BJ (cell line): ENCODE results near the gene TMEM150B. TPM values are rescaled to one million over a fixed set of nuclear protein-coding genes. Genes with fewer than 3 reads are reported as not detected.

Experiments used
- CTCF ChIA-PET: fragments of 350-600 bp; formaldehyde crosslinking; extraction: SDS; loops from one replicate; lab custom pipeline; 2021; ENCODE audit warnings: antibody characterized with exemption, inconsistent platforms; lab: Yijun Ruan, JAX
- POLR2A ChIA-PET: fragments of 300-600 bp; sonication (Branson Sonifier 250); formaldehyde crosslinking; extraction: SDS; loops from one replicate; lab custom pipeline; 2021; ENCODE audit warnings: antibody characterized with exemption; lab: Charles Lee
- DNase-seq: peaks from one replicate; pipeline ENCODE4 v3.0.0-alpha.2; 2011; ENCODE audit warnings: low read depth
- H3K27me3 ChIP-seq: 2 replicates; pipeline ENCODE4 v1.6.0; 2011; ENCODE audit warnings: low read length; ENCODE audit not compliant: control insufficient read depth, insufficient read depth
- H3K36me3 ChIP-seq: 2 replicates; pipeline ENCODE4 v1.5.1; 2011; ENCODE audit warnings: low read length; ENCODE audit not compliant: control insufficient read depth, insufficient read depth
- H3K4me3 ChIP-seq: 2 replicates; pipeline ENCODE4 v1.5.1; 2011; ENCODE audit warnings: low read depth, mild to moderate bottlenecking, control low read depth, low read length
- polyA plus RNA-seq: library from polyadenylated mRNA; depleted of rRNA; stranded (reverse); fragments of >200 nt; gene quantifications from 2 replicates; pipeline ENCODE4 v1.2.3, GENCODE V29; 2011
- TF ChIP-seq, protein P1 (sequence below): IDR thresholded peaks from 2 replicates; pipeline ENCODE4 v1.5.1; 2011; ENCODE audit warnings: low read depth, mild to moderate bottlenecking, control low read depth, inconsistent platforms, low read length, moderate library complexity; ENCODE audit not compliant: insufficient read depth

The TMEM150B gene
- polyA plus RNA-seq, 1 experiment = not detected

DNA sequence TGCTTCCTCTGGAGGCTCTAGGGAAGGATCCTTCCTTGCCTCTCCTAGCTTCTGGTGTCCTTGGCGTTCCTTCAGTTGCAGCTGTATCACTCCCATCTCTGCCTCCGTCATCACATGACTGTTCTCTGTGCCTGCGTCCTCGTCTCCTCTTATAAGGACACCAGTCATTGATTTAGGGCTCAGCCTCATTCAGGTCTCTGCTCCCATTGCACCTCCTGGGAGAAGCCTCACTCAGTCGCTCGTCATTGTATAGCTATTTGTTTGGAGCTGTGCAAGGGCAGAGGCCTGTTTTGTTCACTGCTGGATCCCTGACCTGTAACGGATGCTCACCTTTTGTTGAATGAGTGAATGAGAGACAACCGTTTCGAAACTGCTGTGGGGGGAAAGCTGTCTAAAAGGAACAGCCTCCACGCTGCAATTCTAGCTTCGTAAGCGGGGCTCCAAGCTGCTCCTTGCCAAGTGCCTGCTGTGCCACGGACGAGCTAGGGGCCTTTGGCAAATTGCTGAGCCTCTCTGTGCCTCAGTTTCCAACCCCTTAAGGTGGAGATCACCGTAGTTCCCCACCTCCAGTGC is 24.2 kb downstream of the TMEM150B start:
- Histone ChIP-seq H3K4me3 (no peak overlapping the region), H3K27me3 (no peaks in the 10 kb centered on the region), H3K36me3 (peaks cover 25% of the 10 kb centered on the region)
- ChIA-PET CTCF (interaction anchor here (0.6 to 3.9 kb wide), 26 partner anchors 9 to 356 kb away, joined by 3 to 53 read pairs (median 7); partner anchors contain the start of genes KMT5C, TMEM190 and TMEM238), POLR2A (no interaction called here)
- TF ChIP-seq, protein P1, sequence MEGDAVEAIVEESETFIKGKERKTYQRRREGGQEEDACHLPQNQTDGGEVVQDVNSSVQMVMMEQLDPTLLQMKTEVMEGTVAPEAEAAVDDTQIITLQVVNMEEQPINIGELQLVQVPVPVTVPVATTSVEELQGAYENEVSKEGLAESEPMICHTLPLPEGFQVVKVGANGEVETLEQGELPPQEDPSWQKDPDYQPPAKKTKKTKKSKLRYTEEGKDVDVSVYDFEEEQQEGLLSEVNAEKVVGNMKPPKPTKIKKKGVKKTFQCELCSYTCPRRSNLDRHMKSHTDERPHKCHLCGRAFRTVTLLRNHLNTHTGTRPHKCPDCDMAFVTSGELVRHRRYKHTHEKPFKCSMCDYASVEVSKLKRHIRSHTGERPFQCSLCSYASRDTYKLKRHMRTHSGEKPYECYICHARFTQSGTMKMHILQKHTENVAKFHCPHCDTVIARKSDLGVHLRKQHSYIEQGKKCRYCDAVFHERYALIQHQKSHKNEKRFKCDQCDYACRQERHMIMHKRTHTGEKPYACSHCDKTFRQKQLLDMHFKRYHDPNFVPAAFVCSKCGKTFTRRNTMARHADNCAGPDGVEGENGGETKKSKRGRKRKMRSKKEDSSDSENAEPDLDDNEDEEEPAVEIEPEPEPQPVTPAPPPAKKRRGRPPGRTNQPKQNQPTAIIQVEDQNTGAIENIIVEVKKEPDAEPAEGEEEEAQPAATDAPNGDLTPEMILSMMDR = no peak
- no peak for DNase-seq

DNA sequence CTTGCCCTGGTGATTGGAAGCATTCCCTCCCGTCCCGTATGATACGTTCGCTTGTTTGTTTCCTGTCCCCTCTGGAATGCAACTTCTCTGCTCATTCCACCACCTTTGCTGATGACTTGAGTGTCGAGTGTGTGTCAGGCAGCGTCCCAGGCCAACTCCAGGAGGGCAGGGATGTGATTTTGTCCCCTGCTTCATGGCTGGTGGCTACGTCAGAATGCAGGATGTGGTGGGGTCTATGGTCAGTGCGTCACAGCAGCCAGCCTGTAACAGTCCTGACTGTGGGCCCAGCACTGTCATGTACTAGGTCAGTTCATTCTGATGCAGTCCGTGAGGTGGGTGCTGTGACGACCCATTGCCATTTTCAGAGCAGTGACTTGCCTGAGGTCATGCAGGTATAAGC is 25.1 kb downstream of the TMEM150B start:
- H3K4me3 ChIP-seq = no peak overlapping the region
- DNase-seq = no peak
- CTCF ChIA-PET = interaction anchor here (1.7 to 3.9 kb wide), 3 partner anchors 8 to 38 kb away, joined by 5 to 53 read pairs (median 30); no protein-coding TSS in a partner anchor

DNA sequence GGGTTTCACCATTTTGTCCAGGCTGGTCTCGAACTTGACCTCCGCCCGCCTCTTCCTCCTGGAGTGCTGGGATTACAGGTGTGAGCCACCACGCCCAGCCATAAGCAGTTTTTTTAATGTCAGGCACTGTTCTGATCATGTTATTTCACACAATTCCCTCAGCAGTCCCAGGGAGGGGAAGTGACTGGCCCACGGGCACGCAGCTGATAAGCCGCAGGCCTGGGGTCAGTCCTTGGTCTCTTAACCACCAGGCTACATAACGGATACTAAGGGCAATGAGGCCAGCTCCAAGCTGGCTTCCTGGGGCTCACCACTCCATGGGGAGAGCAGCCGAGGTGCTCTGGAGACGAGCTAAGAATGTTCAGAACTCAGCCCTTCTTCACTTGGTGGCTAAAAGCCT is 27.9 kb downstream of the TMEM150B start:
- CTCF ChIA-PET = interaction anchor here (1.0 to 1.3 kb wide), 2 partner anchors 27 to 87 kb away, joined by 3 read pairs; partner anchors contain the start of gene TMEM238
- Histone ChIP-seq H3K27me3 (no peaks in the 10 kb centered on the region), H3K36me3 (peaks cover 17% of the 10 kb centered on the region), H3K4me3 (no peak overlapping the region)
- POLR2A ChIA-PET = no interaction called here
- no peak for DNase-seq
- TF ChIP-seq, protein P1 = no peak

More for the DNA sequence above, 25.1 kb downstream of the TMEM150B start:
- Histone ChIP-seq H3K36me3 (peaks cover 25% of the 10 kb centered on the region), H3K27me3 (no peaks in the 10 kb centered on the region)
- POLR2A ChIA-PET = no interaction called here
- TF ChIP-seq, protein P1 = no peak

DNA sequence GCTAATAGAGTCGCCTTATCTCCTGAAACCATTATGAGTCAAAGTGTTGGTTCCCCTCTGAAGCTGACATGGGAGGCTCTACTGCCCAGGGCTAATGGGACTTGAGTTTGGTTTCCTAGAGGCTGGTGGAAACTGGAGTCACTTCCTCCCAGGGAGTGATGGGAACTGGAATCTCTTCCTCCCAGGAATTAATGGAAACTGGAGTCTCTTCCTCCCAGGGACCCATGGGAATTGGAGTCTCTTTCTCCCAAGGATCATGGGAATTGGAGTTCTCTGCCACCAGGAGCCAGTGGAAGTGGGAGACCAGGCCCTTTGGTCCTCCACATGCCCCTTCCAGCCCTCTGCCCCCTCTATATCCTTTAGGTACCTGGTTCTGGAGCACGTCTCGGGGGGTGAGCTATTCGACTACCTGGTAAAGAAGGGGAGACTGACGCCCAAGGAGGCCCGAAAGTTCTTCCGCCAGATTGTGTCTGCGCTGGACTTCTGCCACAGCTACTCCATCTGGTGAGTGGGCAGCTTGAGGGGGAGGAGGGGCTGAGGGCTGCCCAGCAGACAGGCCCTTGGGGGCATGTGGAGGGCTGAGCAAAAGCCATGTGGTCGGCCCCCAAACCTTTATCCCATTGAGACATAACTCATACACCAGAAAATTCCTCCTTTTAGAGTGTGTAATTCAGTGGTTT is 35.9 kb downstream of the TMEM150B start:
- no peak overlapping the region for H3K4me3 ChIP-seq
- no peaks in the 10 kb centered on the region for H3K27me3 ChIP-seq
- POLR2A ChIA-PET = no interaction called here
- no peak for DNase-seq
- TF ChIP-seq, protein P1 = no peak
- H3K36me3 ChIP-seq = peaks cover 7% of the 10 kb centered on the region
- CTCF ChIA-PET = interaction anchor here (0.6 kb wide), 1 partner anchor 19 kb away, joined by 3 read pairs; no protein-coding TSS in a partner anchor

DNA sequence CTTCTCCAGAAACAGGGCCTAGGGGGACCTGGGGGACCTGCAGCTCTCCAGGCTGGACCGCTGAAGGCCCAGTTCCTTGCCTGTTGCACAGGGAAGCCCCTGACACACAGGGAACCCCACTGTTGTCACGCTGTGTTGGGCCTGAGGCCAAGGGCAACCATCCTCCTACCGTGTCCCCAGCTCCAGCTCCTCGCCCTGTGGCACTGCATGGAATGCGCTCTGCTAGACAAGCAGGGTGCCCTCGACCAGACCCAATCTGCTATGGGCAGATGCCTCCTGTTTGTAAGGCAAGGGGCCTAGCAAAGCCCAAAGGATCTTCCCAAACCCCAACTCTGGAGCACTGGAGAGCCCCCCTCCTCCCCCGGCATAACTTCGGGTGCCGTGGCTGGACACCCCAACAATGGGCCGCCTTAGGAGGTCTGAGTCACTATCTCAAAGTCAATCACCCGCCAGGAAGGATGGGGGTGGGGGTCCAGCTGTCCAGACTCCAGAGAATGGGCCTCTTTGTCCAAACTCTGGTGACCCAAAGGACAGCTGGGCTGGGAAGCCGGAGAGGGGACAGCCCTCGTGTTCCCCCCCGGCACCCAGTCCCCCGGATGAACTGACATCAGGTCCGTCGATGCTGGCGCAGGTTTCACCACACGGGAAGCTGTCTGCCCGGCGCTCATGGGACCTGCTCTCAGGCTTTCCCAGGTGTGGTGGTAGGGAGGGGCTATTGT is 37.6 kb downstream of the TMEM150B start:
- ChIA-PET POLR2A (no interaction called here), CTCF (interaction anchor here (1.3 to 1.5 kb wide), 3 partner anchors 14 to 131 kb away, joined by 3 to 7 read pairs (median 4); partner anchors contain the start of gene TMEM238)
- Histone ChIP-seq H3K36me3 (peaks cover 6% of the 10 kb centered on the region), H3K27me3 (no peaks in the 10 kb centered on the region), H3K4me3 (no peak overlapping the region)
- TF ChIP-seq, protein P1 = no peak
- no peak for DNase-seq
